ENCODE measurements around the gene KRT79.
"Not testable (repeated sequence)": the region's sequence is repeated elsewhere in the genome, so short reads cannot be mapped to it uniquely, and the experiment has no call there.

Gene KRT79

GRCh38 chr12:52806821-52807543 is 27.1 kb downstream of the KRT79 start:
- no peak for DNase-seq (ENCODE audit: low read depth)

GRCh38 chr12:52806169-52806811 is 27.8 kb downstream of the KRT79 start:
- no peak for DNase-seq (ENCODE audit: low read depth)

GRCh38 chr12:52805739-52806138 is 28.4 kb downstream of the KRT79 start:
- no peak for DNase-seq (ENCODE audit: low read depth)

- no peak for DNase-seq (ENCODE audit: low read depth)
These were observed 29.1 kb downstream of the KRT79 start for GRCh38 chr12:52805000-52805399.

GRCh38 chr12:52802442-52802841 is 31.7 kb downstream of the KRT79 start:
- no peak for DNase-seq (ENCODE audit: low read depth)

GRCh38 chr12:52801773-52802172 is 32.3 kb downstream of the KRT79 start:
- DNase-seq (ENCODE audit: low read depth): no peak

- no peak for DNase-seq (ENCODE audit: low read depth)
These were observed 33.7 kb downstream of the KRT79 start for GRCh38 chr12:52800259-52800917.

- DNase-seq (ENCODE audit: low read depth): no peak
These were observed 34.5 kb downstream of the KRT79 start for GRCh38 chr12:52799505-52800211.

GRCh38 chr12:52798671-52799504 is 35.2 kb downstream of the KRT79 start:
- DNase-seq (ENCODE audit: low read depth): no peak

GRCh38 chr12:52798003-52798670 is 36.0 kb downstream of the KRT79 start:
- DNase-seq (ENCODE audit: low read depth): no peak

- DNase-seq (ENCODE audit: low read depth): no peak
These were observed 36.6 kb downstream of the KRT79 start for GRCh38 chr12:52797529-52797894.

GRCh38 chr12:52796839-52797528 is 37.1 kb downstream of the KRT79 start:
- no peak for DNase-seq (ENCODE audit: low read depth)

- no peak for DNase-seq (ENCODE audit: low read depth)
These were observed 37.7 kb downstream of the KRT79 start for GRCh38 chr12:52796429-52796794.

GRCh38 chr12:52795694-52796428 is 38.2 kb downstream of the KRT79 start, which contains the start of gene KRT3:
KRT3 (minus strand) TSS chr12:52796117; CDS start chr12:52796042, 75 bp downstream.
- DNase-seq (ENCODE audit: low read depth): no peak

- DNase-seq (ENCODE audit: low read depth): not testable (repeated sequence)
These were observed 38.8 kb downstream of the KRT79 start for GRCh38 chr12:52795332-52795674.

- DNase-seq (ENCODE audit: low read depth): no peak
These were observed 39.4 kb downstream of the KRT79 start for GRCh38 chr12:52794479-52795331.

GRCh38 chr12:52792185-52793029 is 41.7 kb downstream of the KRT79 start:
- DNase-seq (ENCODE audit: low read depth): no peak
